ENCODE results near the gene GP1BB.
A peak's percentile ranks its signal among the peaks of the same experiment; 100 is the strongest.
"Not testable (repeated sequence)": the region's sequence is repeated elsewhere in the genome, so short reads cannot be mapped to it uniquely, and the experiment has no call there.

Gene GP1BB

DNA sequence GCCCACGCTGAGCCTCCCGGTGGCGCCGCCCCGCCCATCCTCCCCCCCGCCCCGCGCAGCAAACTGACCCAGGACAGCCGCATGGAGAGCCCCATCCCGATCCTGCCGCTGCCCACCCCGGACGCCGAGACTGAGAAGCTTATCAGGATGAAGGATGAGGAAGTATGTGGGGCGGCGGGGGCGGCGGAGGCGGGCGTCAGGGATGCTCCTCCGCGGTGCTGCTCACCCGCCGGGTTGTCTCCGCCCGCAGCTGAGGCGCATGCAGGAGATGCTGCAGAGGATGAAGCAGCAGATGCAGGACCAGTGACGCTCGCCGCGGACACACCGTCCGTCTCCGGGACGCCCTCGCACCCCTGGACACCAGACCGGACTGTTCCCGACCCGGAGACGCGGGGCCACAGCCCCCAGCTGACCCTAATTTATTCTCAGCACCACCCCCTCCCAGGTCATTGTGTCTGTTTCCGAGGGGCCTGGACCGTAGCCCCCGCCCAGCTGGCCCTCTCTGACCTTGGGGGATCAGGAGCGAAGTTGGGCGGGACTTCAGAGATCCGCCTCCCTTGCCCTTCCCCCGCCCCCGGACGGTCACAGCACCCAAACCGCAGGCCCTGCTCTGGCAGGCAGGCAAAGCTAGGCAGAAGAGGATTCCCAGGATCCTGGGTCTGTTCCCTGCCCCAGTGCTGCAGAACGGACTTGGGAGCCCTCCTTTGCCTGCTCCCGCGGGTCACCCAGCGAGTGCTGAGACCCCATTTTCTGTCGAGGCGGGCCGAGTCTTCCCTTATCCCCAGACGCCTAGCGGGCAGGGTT lies 959 bp upstream of the GP1BB start:
- TF ChIP-seq, protein P1, sequence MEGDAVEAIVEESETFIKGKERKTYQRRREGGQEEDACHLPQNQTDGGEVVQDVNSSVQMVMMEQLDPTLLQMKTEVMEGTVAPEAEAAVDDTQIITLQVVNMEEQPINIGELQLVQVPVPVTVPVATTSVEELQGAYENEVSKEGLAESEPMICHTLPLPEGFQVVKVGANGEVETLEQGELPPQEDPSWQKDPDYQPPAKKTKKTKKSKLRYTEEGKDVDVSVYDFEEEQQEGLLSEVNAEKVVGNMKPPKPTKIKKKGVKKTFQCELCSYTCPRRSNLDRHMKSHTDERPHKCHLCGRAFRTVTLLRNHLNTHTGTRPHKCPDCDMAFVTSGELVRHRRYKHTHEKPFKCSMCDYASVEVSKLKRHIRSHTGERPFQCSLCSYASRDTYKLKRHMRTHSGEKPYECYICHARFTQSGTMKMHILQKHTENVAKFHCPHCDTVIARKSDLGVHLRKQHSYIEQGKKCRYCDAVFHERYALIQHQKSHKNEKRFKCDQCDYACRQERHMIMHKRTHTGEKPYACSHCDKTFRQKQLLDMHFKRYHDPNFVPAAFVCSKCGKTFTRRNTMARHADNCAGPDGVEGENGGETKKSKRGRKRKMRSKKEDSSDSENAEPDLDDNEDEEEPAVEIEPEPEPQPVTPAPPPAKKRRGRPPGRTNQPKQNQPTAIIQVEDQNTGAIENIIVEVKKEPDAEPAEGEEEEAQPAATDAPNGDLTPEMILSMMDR (IDR thresholded peaks at IDR 0.05; ENCODE audit: low read depth, low read length), result no peak
- H3K4me3 ChIP-seq (replicated peaks in 1 of 2; ENCODE audit: low read depth in 2 of 2, low read length in 2 of 2), result no peak overlapping the region
- DNase-seq (ENCODE audit: low read depth in 2 of 2), result no peak

DNA sequence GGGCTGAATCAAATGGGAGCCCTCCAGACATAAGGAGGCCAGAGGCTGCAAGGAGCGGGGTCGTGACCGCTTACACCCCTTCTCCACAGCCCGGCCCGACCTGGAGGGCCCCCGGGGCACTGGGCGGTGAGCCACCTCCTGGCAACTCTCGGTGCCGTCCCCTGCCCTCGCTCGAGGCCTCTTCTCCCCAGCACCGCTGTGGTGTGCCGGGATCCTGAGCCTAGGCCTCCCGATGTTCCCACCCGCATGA lies 432 bp upstream of the GP1BB start:
- no peak overlapping the region for H3K4me3 ChIP-seq (replicated peaks in 1 of 2; ENCODE audit: low read depth in 2 of 2, low read length in 2 of 2)
- TF ChIP-seq, protein P1 (IDR thresholded peaks at IDR 0.05; ENCODE audit: low read depth, low read length), result no peak
- no peak for DNase-seq (ENCODE audit: low read depth in 2 of 2)

DNA sequence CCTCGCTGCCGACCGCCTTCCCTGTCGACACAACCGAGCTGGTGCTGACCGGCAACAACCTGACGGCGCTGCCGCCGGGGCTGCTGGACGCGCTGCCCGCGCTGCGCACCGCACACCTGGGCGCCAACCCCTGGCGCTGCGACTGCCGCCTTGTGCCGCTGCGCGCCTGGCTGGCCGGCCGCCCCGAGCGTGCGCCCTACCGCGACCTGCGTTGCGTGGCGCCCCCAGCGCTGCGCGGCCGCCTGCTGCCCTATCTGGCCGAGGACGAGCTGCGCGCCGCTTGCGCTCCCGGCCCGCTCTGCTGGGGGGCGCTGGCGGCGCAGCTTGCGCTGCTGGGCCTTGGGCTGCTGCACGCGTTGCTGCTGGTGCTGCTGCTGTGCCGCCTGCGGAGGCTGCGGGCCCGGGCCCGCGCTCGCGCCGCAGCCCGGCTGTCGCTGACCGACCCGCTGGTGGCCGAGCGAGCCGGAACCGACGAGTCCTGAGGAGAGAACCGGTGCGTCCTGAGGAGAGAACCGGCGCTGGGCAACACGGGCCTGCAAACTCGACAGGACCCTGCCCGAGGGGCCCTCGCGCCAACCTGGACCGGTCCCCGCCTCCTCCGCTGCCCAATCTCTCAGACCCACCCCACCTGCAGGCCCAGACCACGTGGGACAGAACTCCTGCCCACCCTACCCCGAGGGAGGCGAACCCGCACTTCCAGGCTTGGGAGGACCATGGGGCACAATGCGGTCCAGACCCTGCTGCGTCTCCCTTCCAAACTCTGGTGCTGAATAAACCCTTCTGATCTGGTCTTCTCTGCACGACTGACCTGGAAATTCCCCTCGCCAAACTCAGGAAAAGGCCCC lies 866 bp downstream of the GP1BB start:
- TF ChIP-seq, protein P1 (IDR thresholded peaks at IDR 0.05; ENCODE audit: low read depth, low read length), result no peak
- DNase-seq (ENCODE audit: low read depth in 2 of 2), result peak in 1 of 2 donors; percentile 22
- H3K4me3 ChIP-seq (replicated peaks in 1 of 2; ENCODE audit: low read depth in 2 of 2, low read length in 2 of 2), result no peak overlapping the region

DNA sequence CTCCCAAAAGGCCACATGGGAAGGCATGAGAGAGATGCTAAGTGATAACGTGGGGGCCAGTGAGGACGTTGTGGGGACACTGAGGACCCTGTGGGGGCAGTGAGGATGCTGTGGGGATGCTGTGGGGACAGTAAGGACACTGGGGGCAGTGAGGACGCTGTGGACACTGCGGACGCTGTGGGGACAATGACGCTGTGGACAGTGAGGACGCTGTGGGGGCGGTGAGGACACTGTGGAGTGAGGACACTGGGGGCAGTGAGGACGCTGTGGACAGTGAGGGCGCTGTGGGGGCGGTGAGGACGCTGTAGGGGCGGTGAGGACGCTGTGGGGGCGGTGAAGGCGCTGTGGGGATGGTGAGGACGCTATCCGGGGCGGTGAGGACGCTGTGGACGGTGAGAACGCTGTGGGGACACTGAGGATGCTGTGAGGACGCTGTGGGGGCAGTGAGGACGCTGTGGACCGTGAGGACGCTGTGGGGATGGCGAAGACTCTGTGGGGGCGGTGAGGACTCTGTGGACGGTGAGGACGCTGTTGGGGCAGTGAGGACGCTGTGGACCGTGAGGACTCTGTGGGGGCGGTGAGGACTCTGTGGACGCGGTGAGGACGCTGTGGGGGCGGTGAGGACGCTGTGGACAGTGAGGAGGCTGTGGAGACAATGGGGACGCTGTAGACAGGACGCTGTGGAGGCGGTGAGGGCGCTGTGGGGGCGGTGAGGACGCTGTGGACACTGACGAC lies 1.8 kb downstream of the GP1BB start:
- no peak overlapping the region for H3K4me3 ChIP-seq (replicated peaks in 1 of 2; ENCODE audit: low read depth in 2 of 2, low read length in 2 of 2)
- DNase-seq (ENCODE audit: low read depth in 2 of 2), result no peak
- TF ChIP-seq, protein P1 (IDR thresholded peaks at IDR 0.05; ENCODE audit: low read depth, low read length), result no peak

DNA sequence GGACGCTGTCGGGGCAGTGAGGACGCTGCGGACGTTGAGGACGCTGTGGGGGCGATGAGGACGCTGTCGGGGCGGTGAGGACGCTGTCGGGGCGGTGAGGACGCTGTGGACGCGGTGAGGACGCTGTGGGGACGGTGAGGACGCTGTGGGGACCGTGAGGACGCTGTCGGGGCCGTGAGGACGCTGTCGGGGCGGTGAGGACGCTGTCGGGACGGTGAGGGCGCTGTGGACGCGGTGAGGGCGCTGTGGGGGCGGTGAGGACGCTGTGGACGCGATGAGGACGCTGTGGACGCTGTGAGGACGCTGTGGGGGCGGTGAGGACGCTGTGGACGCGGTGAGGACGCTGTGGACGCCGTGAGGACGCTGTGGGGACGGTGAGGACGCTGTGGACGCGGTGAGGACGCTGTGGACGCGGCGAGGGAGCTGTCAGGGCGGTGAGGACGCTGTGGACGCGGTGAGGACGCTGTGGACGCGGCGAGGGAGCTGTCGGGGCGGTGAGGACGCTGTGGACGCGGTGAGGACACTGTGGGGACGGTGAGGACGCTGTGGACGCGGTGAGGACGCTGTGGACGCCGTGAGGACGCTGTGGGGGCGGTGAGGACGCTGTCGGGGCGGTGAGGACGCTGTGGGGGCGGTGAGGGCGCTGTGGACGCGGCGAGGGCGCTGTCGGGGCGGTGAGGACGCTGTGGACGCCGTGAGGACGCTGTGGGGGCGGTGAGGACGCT lies 2.9 kb downstream of the GP1BB start:
- DNase-seq (ENCODE audit: low read depth in 2 of 2); H3K4me3 ChIP-seq (replicated peaks in 1 of 2; ENCODE audit: low read depth in 2 of 2, low read length in 2 of 2): not testable (repeated sequence)

DNA sequence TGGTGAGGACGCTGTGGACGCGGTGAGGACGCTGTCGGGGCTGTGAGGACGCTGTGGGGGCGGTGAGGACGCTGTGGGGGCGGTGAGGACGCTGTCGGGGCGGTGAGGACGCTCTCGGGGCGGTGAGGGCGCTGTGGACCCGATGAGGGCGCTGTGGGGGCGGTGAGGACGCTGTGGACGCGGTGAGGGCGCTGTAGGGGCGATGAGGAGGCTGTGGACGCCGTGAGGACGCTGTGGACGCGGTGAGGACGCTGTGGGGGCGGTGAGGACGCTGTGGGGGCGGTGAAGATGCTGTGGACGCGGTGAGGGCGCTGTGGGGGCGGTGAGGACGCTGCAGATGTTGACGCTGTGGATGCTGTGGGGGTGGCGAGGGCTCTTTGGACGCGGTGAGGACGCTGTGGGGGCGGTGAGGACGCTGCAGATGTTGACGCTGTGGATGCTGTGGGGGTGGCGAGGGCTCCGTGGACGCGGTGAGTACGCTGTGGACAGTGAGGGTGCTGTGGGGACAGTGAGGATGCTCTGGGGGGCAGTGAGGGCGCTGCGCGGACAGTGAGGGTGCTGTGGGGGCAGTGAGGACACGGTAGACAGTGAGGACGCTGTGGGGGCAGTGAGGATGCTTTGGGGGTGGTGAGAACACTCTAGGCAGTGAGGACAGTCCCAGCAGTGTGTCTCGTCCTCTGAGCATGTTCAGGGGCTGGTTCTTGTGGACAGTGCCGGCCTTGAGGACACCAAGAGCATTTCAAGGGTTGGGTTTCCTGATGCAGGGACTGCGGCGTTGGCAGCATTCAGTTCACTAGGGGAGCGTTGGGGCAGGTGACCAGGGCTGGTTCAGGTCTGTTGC lies 4.2 kb downstream of the GP1BB start:
- TF ChIP-seq, protein P1 (IDR thresholded peaks at IDR 0.05; ENCODE audit: low read depth, low read length), result no peak
- no peak overlapping the region for H3K4me3 ChIP-seq (replicated peaks in 1 of 2; ENCODE audit: low read depth in 2 of 2, low read length in 2 of 2)
- DNase-seq (ENCODE audit: low read depth in 2 of 2), result no peak
